A549 treated with CORT108297 at 1 μM for 4 hours (cell line): ENCODE measurements around the gene ZFAND6. TPM values are rescaled to one million over a fixed set of nuclear protein-coding genes. Genes with fewer than 3 reads are reported as not detected.

ENCODE experiments used
- total RNA-seq: library from RNA; stranded (reverse); fragments of 200-300 nt; extraction: Qiagen RNA extraction; gene quantifications from 5 replicates; pipeline ENCODE4 v1.2.3, GENCODE V29; 2022

Gene ZFAND6
- total RNA-seq = 103 to 127 TPM (median 108 TPM) in 5 replicates

GRCh38 chr15:80058851-80059785 is at the start of gene ZFAND6:
ZFAND6 (plus strand) TSS chr15:80059676; CDS start chr15:80120345, 60,669 bp downstream.

DNA sequence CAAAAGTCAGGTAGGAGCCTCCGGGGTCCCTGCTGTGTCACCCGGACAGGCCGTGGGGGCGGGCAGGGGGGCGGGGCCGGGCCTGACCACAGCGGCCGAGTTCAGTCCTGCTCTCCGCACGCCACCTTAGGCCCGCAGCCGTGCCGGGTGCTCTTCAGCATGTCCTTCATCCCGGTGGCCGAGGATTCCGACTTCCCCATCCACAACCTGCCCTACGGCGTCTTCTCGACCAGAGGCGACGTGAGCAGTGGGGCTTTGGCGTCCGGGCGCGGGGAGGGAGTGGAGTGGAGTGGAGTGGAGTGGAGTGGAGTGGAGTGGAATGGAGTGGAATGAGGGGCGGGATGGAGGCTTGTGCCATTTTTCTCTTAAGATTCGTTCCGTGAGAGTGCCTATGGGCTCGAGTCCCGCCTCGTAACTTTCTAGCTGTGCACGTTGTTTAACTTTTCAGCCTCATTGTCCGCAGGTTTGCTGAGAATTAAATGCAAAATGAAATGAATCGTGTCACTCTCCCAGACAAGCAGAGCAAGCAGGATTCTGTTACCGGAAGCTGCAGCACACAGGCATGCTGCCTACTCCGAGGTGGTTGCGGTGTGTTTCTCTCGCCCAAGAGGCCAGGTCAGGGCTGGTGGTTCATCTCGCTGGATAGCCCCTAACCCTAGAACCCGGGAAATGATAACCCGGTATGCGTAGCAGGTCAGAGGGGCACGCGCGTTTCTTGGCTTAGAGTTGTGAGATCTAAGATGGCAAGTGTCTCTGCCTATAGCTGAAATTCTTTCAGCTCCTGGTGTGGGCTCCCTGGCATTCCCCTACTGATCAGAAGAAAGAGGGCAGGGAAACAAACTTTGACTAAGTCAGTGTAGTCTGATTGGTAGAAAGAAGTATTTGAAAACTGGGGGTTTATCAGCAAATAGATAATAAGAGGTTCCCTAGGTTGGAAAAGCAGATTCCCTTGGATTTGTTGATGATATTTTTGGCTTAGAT is 93.7 kb downstream of the ZFAND6 start, which contains the start of gene FAH:
Gene FAH (plus strand): TSS at position 104 of the 981 bp plus-strand sequence. CDS start 56 bp downstream, at position 160.

Other genes with a start within 250 kb of the ZFAND6 start
- gene MTHFS, start 162.7 kb upstream of the ZFAND6 start, total RNA-seq = 74.4 to 102 TPM (median 80.2 TPM) in 5 replicates
- 11.8 to 18.5 TPM (median 14.3 TPM) in 5 replicates for gene BCL2A1, start 88.5 kb upstream of the ZFAND6 start, total RNA-seq
- gene FAH, start 93.3 kb downstream of the ZFAND6 start, total RNA-seq = 32.1 to 38.8 TPM (median 36.0 TPM) in 5 replicates
- gene CTXND1, start 192.5 kb downstream of the ZFAND6 start, total RNA-seq = 0.01 to 0.02 TPM (median 0.01 TPM) in 3 of 5 replicates, not detected in the others